ENCODE measurements around the gene SOS1.

GRCh38 chr2:39094717-39095363, 26.0 kb downstream of the SOS1 start:
- no peak for TF ChIP-seq POLR2AphosphoS5 (IDR thresholded peaks at IDR 0.05)
- no peak for TF ChIP-seq CTCF (IDR thresholded peaks at IDR 0.05)

Data from prostate gland (tissue), 2 donors.